ENCODE results near the gene BICDL2.
"Not testable (repeated sequence)": the region's sequence is repeated elsewhere in the genome, so short reads cannot be mapped to it uniquely, and the experiment has no call there.

Gene BICDL2

GRCh38 chr16:3036726-3037315 is at the start of gene BICDL2:
BICDL2 (minus strand) TSS chr16:3036944; CDS start chr16:3035496, 1,448 bp downstream.
- no peak for DNase-seq

- DNase-seq = no peak
These were observed 49.3 kb upstream of the BICDL2 start for GRCh38 chr16:3085868-3086595.

GRCh38 chr16:3084969-3085670 is 48.4 kb upstream of the BICDL2 start:
- no peak for DNase-seq

- no peak for DNase-seq
These were observed 47.7 kb upstream of the BICDL2 start for GRCh38 chr16:3084491-3084890.

- DNase-seq = not testable (repeated sequence)
These were observed 46.7 kb upstream of the BICDL2 start for GRCh38 chr16:3083408-3083807.

- not testable (repeated sequence) for DNase-seq
These were observed 45.2 kb upstream of the BICDL2 start for GRCh38 chr16:3081957-3082356.

- DNase-seq = no peak
These were observed 43.3 kb upstream of the BICDL2 start for GRCh38 chr16:3080024-3080423.

- DNase-seq = no peak
These were observed 39.8 kb upstream of the BICDL2 start for GRCh38 chr16:3076577-3076976.

- not testable (repeated sequence) for DNase-seq
These were observed 39.2 kb upstream of the BICDL2 start for GRCh38 chr16:3075946-3076345.

- peak; percentile 34 for DNase-seq
These were observed 38.8 kb upstream of the BICDL2 start for GRCh38 chr16:3075523-3075915.

GRCh38 chr16:3074860-3075522 is 38.2 kb upstream of the BICDL2 start:
- peak; percentile 88 for DNase-seq

GRCh38 chr16:3073448-3073847 is 36.7 kb upstream of the BICDL2 start:
- DNase-seq = no peak

GRCh38 chr16:3072576-3073263 is 36.0 kb upstream of the BICDL2 start:
- peak; percentile 37 for DNase-seq

- peak; percentile 49 for DNase-seq
These were observed 35.4 kb upstream of the BICDL2 start for GRCh38 chr16:3072148-3072547.

- no peak for DNase-seq
These were observed 34.9 kb upstream of the BICDL2 start for GRCh38 chr16:3071655-3072054.

- no peak for DNase-seq
These were observed 33.9 kb upstream of the BICDL2 start for GRCh38 chr16:3070608-3071111.

- not testable (repeated sequence) for DNase-seq
These were observed 32.4 kb upstream of the BICDL2 start for GRCh38 chr16:3069146-3069545.

- DNase-seq = peak; percentile 37
These were observed 31.7 kb upstream of the BICDL2 start for GRCh38 chr16:3068487-3068886.

- peak; percentile 33 for DNase-seq
These were observed 29.6 kb upstream of the BICDL2 start for GRCh38 chr16:3066440-3066748.

- peak; percentile 57 for DNase-seq
These were observed 29.1 kb upstream of the BICDL2 start for GRCh38 chr16:3065742-3066439.

- peak; percentile 87 for DNase-seq
These were observed 28.5 kb upstream of the BICDL2 start, which contains the start of gene IL32 for GRCh38 chr16:3065069-3065741. IL32 (plus strand) TSS chr16:3065640; CDS start chr16:3065812, 172 bp downstream.
